SJCRH30 (cell line): Measurements from ENCODE around the gene BMP2K. TPM values are rescaled to one million over a fixed set of nuclear protein-coding genes. Genes with fewer than 3 reads are reported as not detected.
"Not testable (repeated sequence)": the region's sequence is repeated elsewhere in the genome, so short reads cannot be mapped to it uniquely, and the experiment has no call there.

Experiments
- DNase-seq, 2 experiments: peaks; one replicate each; pipeline ENCODE4 v3.0.0-alpha.2; 2015 to 2020
- H3K27ac ChIP-seq: fragments of 250-450 bp; sonication (Bioruptor Pico); 2 replicates; pipeline ENCODE4 v1.5.1; 2020; ENCODE audit warnings: mild to moderate bottlenecking, moderate library complexity
- H3K27me3 ChIP-seq: fragments of 250-450 bp; sonication (Bioruptor Pico); 2 replicates; pipeline ENCODE4 v1.5.1; 2020; ENCODE audit warnings: mild to moderate bottlenecking, moderate library complexity
- H3K36me3 ChIP-seq: fragments of 250-450 bp; sonication (Bioruptor Pico); 2 replicates; pipeline ENCODE4 v1.5.1; 2020; ENCODE audit warnings: mild to moderate bottlenecking, moderate library complexity
- H3K4me1 ChIP-seq: fragments of 250-450 bp; sonication (Bioruptor Pico); 2 replicates; pipeline ENCODE4 v1.5.1; 2020; ENCODE audit warnings: mild to moderate bottlenecking, moderate library complexity
- H3K4me3 ChIP-seq: fragments of 250-450 bp; sonication (Bioruptor Pico); 2 replicates; pipeline ENCODE4 v1.5.1; 2020; ENCODE audit warnings: mild to moderate bottlenecking, moderate library complexity
- H3K9me3 ChIP-seq: fragments of 250-450 bp; sonication (Bioruptor Pico); replicated peaks from 2 replicates; pipeline ENCODE4 v1.5.1; 2020; ENCODE audit warnings: mild to moderate bottlenecking, moderate library complexity
- total RNA-seq: library from RNA; depleted of rRNA; stranded (reverse); fragments of >200 nt; shearing (Covaris generic); gene quantifications from 2 replicates; pipeline ENCODE4 v1.2.3, GENCODE V29; 2014

The BMP2K gene
- total RNA-seq, 1 experiment from 2014 or later, result 56.1 TPM

DNA sequence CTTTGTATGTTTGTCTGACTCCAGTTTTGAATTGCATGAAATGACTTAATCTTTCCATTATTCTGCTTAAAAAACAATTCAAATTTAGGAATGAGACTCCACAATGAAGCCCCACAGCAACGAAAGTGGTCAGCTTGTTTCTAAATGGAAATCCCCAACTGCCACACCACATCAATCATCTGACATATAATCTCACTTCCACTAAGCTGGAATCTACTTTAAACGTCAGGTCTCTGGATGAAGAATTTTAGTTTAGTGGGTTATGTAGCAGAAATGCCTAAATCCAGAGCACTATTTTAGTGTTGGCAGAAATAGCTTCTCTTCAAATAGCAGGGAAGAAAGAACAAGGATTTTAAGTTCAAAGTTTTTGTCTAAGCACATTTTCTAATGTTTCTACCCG, 1.7 kb upstream of the BMP2K start:
- H3K4me1 ChIP-seq, result peaks cover 18% of the 10 kb centered on the region
- no peaks in the 10 kb centered on the region for H3K27me3 ChIP-seq
- peak in 1 of 2 experiments; percentile 21 for DNase-seq
- no peaks in the 10 kb centered on the region for H3K36me3 ChIP-seq
- peak overlapping the region; percentile 98; the same call in 1 of the 2 replicates for H3K27ac ChIP-seq
- H3K4me3 ChIP-seq, result peak overlapping the region; percentile 96
- H3K9me3 ChIP-seq, result no peaks in the 10 kb centered on the region

DNA sequence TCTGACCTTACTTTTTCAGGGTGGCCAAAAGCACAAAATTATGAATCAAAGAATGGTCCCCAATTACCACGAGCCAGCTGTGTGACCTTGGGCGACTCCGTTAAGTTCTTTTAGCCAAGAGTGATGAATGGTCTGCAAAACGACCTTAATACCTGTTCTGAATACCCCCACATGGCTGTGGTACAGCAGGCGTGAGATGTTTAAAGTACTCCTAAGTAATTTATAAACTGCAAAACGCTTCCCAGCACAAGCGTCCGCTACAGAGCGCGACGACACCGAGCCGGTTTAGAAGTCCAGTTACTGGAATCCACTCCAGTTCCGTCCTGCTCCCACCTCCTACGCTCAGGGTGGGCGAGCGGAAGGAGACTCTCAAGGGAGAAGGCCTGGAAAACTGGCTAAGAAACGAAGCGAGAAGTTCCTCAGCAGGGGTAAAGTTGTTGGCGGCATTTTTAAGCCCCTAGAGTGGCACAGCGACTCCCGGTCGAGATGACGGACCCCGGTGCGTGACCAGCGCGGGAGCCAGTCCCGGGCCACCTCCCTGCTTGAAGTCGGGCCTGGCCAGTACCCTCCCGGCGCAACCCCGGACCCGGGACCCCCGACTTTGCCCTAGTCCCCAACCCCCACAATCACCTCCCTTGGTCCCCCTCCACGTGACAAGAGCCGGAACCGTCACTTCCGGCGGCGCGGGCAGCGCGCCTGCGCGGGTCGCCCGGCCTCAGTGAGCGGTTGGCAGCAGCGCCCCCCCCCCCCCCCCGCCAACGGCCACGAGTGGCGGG, 659 bp upstream of the BMP2K start:
- no peaks in the 10 kb centered on the region for H3K9me3 ChIP-seq
- no peaks in the 10 kb centered on the region for H3K36me3 ChIP-seq
- peak overlapping the region; percentile 98 for H3K27ac ChIP-seq
- H3K27me3 ChIP-seq, result no peaks in the 10 kb centered on the region
- peak; percentile 92 to 93 for DNase-seq
- peaks cover 25% of the 10 kb centered on the region for H3K4me1 ChIP-seq
- H3K4me3 ChIP-seq, result peak overlapping the region; percentile 96

DNA sequence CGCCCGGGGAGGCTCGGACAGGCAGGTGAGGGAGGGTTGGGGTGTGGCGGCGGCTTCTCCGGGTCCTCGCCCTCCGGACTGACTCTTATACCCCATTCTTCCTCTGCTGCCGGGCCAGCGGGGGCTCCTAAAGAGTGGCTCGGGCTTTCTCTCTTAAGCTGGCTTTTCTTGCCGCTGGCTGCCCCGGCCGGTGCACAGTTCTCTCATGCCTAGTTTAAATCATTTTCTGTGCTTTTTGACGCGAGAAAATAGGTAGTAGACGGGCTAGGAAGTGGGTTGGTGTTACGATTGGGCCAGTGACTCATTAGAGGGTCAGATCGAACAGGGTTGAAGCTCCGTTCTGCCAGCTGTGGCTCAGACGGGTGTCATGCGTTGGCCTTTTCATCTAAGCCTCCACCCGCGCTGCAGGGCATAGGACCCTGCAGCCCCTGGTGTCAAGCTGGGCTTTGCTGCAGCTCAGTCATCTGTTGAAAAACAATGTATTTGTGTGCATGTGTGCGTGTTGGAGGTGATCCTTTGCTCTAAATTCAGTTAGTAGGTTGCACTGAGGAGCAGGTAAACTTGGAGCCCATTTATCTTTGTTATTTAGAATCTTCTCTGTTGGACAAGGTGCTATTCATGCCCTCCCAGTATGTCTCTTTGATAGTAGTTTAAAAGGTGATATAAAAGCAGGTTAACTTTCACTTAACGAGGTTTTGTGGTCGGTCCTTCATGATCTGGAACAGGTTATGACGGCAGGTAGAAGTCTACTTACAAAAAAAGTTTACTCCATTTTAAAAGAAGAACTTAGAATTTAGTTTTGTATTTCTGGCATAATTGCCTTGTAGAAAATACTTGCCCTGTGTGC, 802 bp downstream of the BMP2K start:
- Histone ChIP-seq H3K9me3 (no peaks in the 10 kb centered on the region), H3K27ac (peak overlapping the region; percentile 98), H3K27me3 (no peaks in the 10 kb centered on the region), H3K36me3 (no peaks in the 10 kb centered on the region), H3K4me3 (peak overlapping the region; percentile 96), H3K4me1 (peaks cover 25% of the 10 kb centered on the region)
- peak; percentile 64 to 78 for DNase-seq

DNA sequence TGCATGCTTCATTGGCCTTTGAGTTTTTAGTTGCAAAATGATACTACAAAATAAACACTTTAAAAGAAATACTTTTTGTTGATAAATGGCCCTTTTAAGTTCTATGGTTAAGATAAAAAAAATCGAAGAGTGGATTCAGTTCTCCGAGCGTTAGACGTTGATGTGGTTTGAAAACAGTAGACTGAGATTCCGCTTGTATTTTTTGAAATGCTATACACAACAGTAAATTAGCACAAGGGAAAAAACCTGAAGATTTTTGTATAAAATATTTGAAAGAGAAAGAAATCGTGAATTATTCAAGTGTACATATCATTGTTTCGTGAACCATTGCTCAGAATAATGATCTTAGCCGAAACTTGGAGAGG, 1.4 kb downstream of the BMP2K start:
- H3K4me1 ChIP-seq, result peaks cover 25% of the 10 kb centered on the region
- no peak overlapping the region; the same call in 1 of the 2 replicates for H3K27ac ChIP-seq
- H3K27me3 ChIP-seq, result no peaks in the 10 kb centered on the region
- DNase-seq, result no peak
- peak overlapping the region; percentile 96 for H3K4me3 ChIP-seq
- H3K9me3 ChIP-seq, result no peaks in the 10 kb centered on the region
- no peaks in the 10 kb centered on the region for H3K36me3 ChIP-seq

DNA sequence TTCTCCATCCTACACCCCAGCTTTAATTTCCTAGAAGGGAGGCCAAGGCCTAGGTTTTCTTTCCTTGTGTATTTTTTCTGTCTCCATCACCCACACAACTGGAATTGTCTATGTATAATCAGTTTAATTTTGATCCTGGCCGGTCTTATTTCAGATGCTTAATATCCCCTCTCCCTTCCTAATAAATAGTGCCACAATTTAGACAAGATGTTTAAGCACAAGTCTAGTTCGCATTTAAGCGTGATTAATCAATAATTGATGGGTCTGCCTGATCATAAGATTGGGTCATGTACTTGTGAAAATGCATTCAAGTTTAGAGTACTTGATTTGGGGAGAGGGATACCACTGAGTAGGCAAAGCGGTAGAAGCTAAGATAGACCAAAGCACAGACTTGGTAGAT, 2.4 kb downstream of the BMP2K start:
- no peak for DNase-seq
- H3K4me3 ChIP-seq, result peak overlapping the region; percentile 96
- H3K9me3 ChIP-seq, result no peaks in the 10 kb centered on the region

DNA sequence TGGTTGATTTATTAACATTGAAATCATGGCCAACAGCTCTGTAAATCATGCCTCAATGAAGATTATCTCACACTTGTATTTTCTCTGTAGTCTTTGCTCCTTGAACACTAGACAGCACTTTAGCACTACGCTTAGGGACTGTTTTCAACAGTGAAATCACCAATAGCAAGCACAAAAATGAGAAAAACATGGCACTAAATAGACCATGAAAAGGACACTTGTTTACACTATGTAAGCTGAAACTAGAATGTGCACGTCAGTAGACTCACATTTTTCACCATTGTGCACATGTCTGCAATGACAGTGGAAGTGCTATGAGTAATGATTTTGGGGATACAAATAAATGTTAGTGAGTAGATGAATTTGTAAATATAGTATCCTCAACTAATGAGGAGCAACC, 3.1 kb downstream of the BMP2K start:
- peak in 1 of 2 experiments; percentile 39 for DNase-seq
- Histone ChIP-seq H3K4me3 (peak overlapping the region; percentile 96; the same call in 1 of the 2 replicates), H3K27me3 (no peaks in the 10 kb centered on the region), H3K36me3 (no peaks in the 10 kb centered on the region), H3K4me1 (peaks cover 32% of the 10 kb centered on the region), H3K27ac (peak overlapping the region; percentile 45), H3K9me3 (no peaks in the 10 kb centered on the region)

More for the DNA sequence above, 2.4 kb downstream of the BMP2K start:
- peak overlapping the region; percentile 45 for H3K27ac ChIP-seq
- no peaks in the 10 kb centered on the region for H3K27me3 ChIP-seq
- peaks cover 25% of the 10 kb centered on the region for H3K4me1 ChIP-seq
- no peaks in the 10 kb centered on the region for H3K36me3 ChIP-seq

DNA sequence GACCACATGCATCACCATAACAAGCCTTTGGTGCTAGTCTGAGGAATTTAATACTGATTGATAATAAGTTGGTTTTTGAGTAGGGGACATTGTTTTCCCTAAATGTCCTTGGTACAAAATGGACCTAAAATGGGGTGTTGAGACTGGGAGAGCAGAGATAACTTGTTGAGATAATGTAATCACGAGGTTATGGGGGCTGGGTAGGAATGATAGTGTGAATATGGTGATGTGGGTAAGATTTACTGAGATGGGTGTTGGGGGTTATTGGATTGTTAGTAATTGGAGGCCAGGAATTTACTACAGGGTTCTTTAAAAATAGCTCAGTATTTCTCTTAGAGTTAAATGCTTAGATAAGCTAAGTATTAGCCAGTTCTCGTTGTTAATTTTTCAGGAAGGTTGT, 3.9 kb downstream of the BMP2K start:
- no peak overlapping the region for H3K27ac ChIP-seq
- no peak for DNase-seq
- H3K9me3 ChIP-seq, result no peaks in the 10 kb centered on the region
- H3K36me3 ChIP-seq, result no peaks in the 10 kb centered on the region
- H3K4me1 ChIP-seq, result peaks cover 32% of the 10 kb centered on the region
- no peak overlapping the region for H3K4me3 ChIP-seq
- H3K27me3 ChIP-seq, result no peaks in the 10 kb centered on the region

DNA sequence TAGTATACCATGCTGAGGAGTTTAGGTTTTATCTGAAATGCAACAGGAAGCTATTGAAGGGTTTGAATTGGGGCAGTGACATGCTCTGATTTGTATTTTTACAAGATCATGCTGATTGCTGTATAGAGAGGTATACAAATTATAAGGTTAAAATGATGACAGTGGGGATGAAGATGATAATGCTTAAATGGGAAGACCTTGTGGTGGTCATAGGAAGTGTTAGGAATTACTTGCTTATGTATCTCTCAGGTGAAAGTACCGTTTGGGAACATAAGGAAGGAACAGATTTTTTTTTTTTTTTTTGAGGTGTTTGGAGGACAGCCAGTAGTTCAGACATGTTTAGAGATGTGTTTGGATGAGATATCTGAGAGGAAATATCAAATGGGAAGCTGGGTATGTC, 5.0 kb downstream of the BMP2K start:
- DNase-seq, result no peak
- Histone ChIP-seq H3K27me3 (no peaks in the 10 kb centered on the region), H3K27ac (no peak overlapping the region), H3K9me3 (no peaks in the 10 kb centered on the region), H3K4me3 (no peak overlapping the region), H3K4me1 (peaks cover 32% of the 10 kb centered on the region), H3K36me3 (no peaks in the 10 kb centered on the region)

DNA sequence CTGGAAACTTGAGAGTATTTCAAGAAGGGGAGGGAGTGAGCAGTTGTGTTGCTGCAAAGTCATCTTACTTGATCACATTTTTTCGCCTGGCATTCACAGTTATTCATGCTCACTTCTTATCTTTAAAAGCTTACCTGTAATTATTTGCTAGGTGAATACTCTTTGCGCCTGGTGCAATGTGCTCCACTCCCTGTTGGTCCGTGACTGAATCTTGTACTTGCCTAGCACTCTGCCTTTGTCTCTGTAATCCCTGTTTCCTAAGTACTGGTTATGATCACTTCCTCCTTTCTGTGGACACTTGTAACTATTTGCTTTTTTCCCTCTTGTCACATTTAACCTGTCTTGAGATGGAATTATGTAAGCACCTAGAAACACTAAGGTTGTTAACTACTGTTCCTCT, 5.8 kb downstream of the BMP2K start:
- Histone ChIP-seq H3K36me3 (no peaks in the 10 kb centered on the region), H3K4me3 (no peak overlapping the region), H3K9me3 (no peaks in the 10 kb centered on the region), H3K27ac (no peak overlapping the region), H3K27me3 (no peaks in the 10 kb centered on the region), H3K4me1 (peaks cover 32% of the 10 kb centered on the region)
- DNase-seq, result no peak

DNA sequence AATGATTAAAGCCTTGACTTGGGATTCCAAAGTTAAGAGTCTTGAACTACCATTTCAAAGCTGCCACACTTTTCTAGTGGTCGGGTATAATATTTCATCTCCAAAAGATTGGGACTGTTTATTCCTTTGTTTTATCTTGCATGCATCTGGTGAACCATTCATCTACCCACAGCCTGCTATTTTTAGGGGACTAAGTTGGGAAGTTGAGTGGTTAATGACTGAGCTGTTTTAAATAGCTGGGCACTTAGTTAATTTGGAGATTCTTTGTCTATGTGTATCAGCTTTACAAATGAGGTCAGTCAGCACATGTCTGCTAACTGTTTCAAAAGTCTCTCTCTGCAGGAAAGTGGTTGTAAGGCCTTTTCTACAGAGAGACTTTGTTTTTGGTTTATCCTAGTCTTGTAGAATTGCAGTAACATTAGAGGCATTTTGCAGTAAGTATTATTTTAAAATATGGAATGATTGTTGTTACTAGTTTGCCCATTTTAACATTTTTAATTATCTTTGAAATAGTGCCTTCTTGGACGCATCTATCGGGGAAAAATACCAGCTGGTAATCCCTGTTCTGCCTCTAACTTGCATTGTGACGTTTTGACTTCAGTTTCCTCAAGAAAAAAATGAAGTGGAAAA, 8.2 kb downstream of the BMP2K start:
- Histone ChIP-seq H3K36me3 (no peaks in the 10 kb centered on the region), H3K4me3 (no peak overlapping the region), H3K27ac (no peak overlapping the region; the same call in 1 of the 2 replicates), H3K9me3 (no peaks in the 10 kb centered on the region), H3K4me1 (peaks cover 20% of the 10 kb centered on the region), H3K27me3 (no peaks in the 10 kb centered on the region)
- DNase-seq, result peak; percentile 27 to 65

DNA sequence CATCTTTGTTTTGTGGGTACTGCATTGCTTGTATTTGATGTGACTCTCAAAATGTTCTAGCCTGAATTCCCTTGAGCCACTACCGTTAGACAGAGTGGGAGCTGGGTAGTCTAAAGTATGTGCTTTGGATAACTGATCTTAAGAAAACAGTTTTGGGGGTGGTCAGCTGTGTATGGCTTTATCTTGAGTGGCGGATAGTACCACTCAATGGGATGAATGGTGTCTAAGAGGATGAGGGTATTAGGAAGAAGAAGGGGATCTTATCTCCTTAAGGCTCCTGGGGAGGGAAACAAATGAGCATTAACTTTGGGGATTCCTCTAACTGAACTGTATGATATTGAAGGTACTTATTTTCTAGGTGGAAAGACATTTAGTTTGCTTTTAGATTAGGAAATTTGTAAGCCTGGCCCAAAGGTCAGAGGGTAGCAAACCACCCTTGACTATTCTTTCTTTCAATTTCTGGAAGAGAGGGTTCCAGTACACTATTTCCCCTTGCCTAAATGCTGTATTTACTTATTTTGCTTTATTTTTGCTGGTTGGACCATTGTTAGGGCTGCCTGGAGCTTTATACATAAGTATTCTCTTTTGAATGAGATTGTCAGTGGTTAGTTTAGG, 11.3 kb downstream of the BMP2K start:
- Histone ChIP-seq H3K27ac (no peak overlapping the region), H3K36me3 (no peaks in the 10 kb centered on the region)
- DNase-seq, result no peak

DNA sequence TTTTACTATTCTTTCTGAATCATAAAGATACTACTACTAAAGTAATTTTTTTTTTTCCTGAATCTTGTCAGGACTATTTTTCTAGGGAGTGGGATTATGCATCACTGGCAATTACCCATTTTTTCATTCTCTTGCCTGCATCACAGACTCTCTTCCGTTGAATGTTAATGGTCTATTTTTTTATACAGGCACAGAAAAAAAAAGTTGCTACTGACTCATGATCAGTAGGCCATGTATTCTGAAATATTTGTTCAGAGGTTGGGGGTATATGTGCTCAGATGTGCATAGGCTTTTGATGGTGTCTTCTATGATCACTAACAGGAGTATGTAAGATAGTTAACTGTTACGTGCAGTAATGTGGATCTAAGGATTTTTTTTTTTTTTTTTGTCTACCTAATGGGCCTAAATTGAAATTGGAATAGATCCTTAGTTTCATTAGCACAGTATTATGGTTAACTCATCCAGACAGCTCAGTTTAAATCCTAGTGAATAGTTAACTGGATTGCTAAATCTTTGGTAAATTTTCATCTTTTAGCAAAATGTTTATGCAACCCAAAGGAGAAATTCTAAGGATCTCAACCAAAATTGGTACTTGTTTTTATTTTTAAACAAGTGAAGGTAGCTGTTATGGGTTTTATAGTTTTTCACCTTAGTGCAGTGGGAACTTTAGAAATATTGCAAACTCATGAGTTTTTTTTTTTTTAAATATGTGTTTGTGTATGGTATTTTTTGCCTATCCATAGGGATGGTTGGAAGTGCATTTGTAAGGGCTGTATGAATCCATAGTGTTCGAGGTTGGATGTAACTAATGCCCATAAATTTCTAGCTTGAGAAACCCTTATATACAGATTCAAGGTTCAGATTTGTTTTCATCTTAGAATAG, 12.1 kb downstream of the BMP2K start:
- Histone ChIP-seq H3K9me3 (no peaks in the 10 kb centered on the region), H3K4me3 (no peak overlapping the region), H3K27ac (no peak overlapping the region), H3K36me3 (no peaks in the 10 kb centered on the region), H3K27me3 (no peaks in the 10 kb centered on the region), H3K4me1 (peaks cover 12% of the 10 kb centered on the region)
- no peak for DNase-seq

More for the DNA sequence above, 11.3 kb downstream of the BMP2K start:
- Histone ChIP-seq H3K27me3 (no peaks in the 10 kb centered on the region), H3K4me1 (peaks cover 12% of the 10 kb centered on the region), H3K9me3 (no peaks in the 10 kb centered on the region), H3K4me3 (no peak overlapping the region)

DNA sequence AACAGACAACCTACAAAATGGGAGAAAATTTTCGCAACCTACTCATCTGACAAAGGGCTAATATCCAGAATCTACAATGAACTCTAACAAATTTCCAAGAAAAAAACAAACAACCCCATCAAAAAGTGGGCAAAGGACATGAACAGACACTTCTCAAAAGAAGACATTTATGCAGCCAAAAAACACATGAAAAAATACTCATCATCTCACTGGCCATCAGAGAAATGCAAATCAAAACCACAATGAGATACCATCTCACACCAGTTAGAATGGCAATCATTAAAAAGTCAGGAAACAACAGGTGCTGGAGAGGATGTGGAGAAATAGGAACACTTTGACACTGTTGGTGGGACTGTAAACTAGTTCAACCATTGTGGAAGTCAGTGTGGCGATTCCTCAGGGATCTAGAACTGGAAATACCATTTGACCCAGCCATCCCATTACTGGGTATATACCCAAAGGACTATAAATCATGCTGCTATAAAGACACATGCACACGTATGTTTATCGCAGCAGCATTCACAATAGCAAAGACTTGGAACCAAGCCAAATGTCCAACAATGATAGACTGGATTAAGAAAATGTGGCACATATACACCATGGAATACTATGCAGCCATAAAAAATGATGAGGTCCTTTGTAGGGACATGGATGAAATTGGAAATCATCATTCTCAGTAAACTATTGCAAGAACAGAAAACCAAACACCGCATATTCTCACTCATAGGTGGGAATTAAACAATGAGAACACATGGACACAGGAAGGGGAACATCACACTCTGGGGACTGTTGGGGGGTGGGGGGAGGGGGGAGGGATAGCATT, 19.7 kb downstream of the BMP2K start:
- not testable (repeated sequence) for H3K36me3 ChIP-seq, H3K4me3 ChIP-seq, H3K4me1 ChIP-seq, H3K27ac ChIP-seq, H3K9me3 ChIP-seq, DNase-seq, H3K27me3 ChIP-seq
